ENCODE measurements around the gene LHX4.
A peak's percentile ranks its signal among the peaks of the same experiment; 100 is the strongest.

Gene LHX4

DNA sequence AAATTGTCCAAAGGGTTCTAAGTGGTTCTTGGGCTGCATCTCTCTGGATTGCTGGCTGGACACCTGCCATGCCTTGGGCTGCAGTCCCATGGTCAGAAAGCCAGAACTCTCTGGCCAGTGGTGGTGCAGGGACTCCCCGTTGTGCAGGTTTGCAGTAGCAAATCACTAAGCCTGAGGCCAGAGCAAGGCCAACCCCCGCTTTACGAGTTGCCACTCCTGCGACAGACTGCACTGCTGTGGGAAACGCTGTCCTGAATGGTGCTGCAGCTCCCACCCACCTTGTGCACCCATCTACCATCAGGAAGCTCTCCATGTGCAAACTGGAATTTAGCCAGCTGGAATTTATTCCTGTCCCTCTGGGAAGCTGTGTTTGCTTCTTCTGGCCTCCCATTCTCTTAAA is 45.7 kb downstream of the LHX4 start:
- no peak for DNase-seq

DNA sequence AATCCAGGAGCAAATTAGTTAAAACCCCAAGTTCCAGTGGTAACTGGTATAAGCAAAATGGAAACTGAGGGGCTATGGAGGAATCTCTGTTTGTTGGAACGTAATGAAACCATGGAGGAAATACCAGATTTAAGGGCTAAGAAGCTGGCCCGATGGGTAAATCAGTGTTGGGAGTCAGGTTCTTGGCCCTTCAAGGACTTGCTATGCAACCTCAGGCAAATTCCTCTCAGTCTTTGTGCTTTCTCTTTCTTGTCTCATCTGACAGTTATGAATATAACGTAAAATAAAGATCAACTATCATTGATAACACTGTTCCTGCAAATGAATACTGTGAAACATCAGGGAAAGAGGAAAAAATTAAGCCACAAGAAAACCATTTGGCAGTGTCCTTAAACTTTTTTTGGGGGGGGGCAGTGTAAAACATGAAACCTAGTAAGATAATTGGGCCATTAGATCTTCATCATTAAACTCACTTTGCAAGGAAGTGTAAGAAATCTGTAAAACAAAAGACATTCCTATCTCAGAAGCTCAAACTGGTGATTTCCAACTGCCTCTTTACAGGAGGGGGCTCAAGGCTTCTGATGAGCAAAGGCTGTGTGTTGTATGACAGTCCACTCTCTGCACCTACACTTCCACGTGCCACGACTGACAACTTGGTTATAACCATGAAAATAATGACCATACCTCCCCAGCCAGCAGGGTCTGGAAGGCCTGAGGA is 47.6 kb downstream of the LHX4 start:
- no peak for DNase-seq

DNA sequence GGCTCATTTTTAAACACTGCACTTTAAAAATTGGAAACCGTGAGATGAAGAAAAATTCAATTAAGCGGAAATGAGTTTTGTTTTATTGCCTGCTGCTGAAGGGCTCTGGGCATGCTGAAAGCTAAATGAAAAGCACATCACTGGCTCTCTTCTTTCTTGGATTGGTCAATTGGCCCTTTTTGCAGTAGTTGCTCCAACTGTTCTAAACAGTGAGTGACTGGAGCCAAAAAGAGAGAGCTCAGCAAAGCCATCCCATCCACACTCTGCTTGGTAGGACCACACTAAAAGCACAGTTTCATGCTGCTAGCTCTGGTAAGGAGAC is 48.1 kb downstream of the LHX4 start:
- DNase-seq, result no peak

DNA sequence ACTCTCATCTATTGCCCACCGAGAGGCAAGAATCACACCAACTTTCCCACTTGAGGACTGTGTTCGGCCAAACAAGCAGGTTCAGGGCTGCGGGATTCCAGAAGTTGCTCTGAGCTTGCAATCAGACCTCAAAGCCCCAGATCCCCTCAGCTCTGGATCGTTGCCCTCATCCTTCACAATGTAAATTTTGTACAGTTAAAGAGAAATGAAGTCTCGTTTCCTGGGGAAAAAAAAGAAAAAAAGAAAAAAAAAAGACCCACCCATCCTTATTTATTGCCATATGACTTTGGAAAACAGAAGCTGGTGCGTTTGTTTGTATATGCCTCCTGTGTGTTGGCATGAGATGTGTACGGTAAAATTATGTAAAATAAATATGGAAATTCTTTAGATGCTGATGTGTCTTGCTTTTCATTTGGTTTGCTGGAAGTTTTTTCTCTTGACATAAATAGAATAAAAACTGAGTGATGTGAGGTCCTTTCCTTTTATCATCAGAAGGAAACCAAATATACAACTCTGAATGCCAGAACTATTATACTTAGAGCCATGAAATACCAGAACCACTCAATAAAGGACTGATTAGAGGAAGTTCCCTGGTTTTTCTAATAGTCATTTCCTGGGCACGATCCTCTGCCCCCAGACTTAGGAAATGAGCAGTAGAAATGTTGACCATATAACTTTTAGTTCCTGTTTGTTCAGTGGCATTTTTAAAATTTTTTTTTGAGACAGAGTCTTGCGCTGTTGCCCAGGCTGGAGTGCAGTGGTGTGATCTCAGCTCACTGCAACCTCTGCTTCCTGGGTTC is 48.7 kb downstream of the LHX4 start:
- DNase-seq, result no peak

DNA sequence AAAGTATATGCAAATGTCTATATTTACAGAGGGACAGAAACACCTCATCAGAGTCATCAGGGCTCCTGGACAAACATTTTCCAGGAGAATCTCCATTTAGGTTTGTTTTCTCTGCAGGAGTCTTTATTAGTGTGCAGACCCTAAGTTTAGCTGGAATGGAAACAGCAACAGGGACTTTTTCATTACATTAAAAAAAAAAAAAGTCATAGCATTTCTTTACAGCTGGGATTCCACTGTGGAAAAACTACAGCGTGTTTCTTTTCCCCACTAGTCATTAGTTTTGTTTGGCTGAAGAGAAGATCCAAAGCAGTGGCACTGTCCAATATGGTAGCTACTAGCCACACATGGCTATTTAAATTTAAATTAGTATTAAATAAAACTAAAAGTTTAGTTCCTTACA is 49.6 kb downstream of the LHX4 start:
- DNase-seq, result no peak

DNA sequence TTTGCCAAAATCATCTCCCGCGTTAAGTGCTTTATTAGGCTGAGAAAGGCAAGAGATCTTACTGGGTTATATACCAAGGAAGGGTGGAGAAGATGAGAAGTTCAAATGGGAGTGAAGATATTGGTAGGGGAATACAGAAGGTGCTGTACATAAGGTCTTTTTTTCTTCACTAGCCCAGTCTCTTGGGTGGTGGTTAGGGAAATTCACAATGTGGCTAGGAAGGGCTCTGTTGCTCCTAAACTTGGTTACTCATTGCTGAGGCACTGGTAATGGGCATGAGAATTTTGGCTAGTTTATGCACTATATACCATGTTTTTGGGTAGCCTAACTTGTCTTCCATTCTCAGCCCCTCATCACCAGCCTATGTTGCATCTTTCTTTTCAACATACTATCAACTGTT is 50.6 kb downstream of the LHX4 start:
- DNase-seq, result no peak

DNA sequence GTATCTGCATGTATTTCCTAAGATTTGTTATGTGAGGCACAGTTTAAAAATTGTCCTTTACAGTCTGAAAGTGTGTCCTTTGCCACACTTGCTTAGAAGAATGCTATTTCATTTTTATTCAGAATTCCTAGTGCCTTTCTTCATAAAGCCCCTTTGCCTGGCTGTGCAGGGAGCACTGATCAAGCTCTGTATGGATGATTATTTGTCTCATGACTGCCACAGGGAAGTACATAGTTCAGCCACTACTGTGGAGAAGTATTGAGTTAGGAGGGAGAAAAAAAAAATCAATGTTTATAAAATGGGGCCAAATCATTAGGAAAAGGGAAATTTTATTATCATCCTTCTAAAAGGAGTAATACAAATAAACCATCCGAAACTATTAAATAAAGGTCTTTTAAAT is 51.4 kb downstream of the LHX4 start:
- no peak for DNase-seq

DNA sequence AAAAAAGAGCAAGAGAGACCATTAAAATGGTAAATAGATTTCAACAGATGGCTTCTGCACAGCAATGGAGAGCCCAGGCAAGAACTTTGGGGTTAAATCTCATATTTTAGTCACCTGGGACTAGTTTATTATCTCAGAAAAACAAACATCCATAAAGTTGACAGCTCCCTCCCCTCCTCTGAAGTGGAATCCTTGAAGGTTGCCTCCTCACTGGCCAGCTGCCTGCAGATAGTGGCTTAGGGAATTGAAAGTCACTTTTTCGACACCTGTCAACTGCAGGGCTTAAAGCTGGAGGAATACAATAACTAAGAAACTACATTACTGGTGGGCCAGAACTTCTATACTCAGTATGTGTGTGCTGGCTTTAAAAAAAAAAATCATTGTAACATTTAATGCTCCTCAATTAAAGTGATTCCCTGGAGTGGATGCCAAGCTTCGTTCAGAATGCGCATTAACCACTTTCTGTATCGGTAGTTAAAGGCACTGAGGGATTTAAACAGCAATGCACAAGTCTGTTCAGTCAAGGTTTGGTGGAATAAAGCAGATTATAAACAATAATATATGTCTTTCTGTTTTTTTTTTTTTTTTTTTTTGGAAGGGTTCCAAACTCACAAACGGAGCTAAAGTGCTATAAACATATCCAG is 52.5 kb downstream of the LHX4 start:
- no peak for DNase-seq

DNA sequence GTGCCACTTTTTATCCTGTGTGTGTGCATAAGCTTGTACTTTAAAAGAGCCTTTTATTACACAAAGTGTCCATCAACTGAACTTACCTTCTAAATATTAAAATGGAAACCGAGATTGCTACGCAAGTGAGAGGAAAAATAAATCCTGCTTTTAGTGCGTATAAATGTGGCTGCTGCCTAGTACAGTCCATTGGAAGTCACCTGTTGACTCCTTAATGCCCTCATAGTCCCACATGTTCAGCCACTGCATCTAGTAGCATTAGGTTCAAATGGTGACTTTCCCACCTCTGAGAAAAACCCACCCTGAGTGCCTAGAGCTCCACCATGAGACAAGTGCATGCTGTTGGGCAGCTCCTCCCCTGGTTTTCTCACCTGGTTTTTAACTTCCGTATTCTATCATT is 53.0 kb downstream of the LHX4 start:
- no peak for DNase-seq

DNA sequence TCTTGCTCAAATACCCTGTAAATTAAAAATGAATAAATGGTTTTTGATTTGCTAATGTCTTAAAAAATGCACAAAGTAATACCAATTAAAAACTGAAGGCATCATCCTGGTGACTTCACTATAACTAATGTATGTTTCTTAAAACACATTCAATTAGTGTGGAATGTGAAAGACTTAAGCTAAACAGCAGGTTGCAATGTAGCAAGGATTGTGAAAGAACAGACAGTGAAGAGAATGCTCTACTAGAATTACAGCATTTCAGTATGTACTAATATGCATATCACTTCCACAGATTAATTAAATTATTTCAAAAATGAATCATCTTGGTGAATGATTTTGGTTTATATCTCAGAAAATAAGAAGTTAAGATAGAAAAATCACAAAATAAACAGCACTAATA is 56.4 kb downstream of the LHX4 start:
- no peak for DNase-seq

DNA sequence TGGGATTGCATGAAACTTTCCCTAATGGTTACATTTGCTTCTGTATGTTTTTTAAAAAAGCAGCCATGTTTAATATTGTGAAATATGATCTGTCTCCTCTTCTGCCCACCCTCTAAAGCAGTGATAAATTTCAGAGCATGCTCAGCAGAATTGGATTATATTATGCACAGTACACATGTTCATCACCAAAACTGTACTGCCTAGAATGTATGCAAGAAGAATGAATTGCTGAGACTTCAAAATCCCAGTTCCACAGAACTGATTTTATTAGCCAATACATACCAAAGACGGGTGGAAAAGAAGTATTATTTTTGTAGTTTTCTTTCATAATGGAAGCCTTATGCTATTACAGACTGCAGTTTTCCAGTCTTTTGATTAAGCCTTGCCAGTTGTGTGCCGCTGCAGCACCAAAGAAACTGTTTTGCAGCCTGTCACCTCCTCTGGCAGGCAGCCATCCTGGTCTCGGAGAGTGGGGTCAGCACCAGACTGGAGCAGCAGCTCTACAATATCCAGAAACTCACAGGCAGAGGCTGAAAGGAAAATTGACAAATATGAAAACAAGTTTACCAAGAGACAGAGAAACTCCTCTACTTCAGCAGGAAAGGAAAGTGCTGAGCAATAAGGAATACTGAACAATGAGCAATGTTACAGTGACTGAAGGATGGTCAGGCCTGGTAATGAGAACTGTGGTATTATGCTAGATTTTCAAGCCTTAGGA is 58.1 kb downstream of the LHX4 start:
- DNase-seq, result no peak

DNA sequence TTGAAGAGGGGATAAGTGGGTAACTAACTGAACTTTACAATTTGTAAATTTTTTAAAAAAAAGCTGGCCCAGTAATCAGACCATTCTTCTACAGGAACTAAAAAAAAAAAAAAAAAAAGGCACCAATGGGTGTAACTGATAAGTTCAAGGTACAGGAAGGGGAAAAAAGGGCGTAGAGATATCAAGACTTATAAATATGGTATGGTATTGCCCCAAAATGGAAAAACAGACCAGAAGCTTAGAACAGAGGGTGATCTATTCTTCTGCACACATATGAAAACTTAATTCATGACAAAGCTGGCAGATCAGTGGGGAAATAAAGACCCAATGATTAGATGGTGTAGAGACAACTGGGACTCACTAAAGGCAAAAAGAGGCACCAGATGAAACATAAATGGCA is 58.9 kb downstream of the LHX4 start:
- DNase-seq, result no peak

DNA sequence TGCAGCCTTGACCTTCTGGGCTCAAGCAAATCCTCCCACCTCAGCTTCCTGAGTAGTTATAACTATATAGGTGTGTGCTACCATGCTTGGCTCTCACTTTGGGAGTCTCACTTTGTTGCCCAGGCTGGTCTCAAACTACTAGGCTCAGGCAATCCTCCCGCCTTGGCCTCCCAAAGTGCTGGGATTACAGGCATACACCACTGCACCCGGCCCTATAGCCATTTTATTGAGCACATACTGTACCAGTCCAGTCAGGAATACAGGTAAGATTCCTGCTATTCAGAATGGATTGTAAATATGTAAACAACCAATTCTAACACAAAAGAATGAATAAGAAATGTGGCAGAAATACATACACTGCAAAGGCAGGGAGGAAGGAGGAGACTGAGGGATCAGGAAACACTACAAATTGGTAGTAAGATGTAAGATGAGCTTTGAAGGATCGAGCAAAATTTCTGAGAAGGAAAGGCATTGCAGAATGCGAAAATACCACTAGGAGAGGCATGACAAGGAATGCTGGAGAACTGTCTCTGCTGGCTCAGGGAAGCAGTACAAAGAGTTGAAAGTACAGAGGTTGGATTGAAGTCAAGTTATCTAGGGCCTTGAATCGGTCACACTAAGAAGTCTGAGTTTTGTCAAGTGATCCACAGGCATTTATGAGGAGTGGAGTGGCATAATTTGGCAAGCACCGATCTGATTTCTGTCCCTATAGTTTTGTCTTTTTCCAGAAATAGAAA is 60.4 kb downstream of the LHX4 start:
- no peak for DNase-seq

DNA sequence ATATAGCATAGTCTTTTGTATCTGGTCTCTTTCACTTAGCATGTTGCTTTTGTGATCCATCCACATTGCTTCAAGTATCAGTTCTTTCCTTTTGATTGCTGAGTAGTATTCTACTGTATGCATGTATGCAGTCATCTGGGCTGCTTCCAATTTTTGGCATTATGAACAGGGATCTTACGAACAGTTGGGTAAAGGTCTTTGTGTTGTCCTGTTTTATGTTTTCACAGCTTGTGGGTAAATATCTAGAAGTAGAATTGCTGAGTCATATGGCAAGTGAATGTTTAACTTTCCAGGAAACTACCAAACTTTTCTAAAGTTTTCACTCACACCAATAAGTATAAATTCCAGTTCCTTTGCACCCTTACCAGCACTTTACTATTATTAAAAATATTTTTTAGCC is 60.9 kb downstream of the LHX4 start:
- DNase-seq, result no peak

DNA sequence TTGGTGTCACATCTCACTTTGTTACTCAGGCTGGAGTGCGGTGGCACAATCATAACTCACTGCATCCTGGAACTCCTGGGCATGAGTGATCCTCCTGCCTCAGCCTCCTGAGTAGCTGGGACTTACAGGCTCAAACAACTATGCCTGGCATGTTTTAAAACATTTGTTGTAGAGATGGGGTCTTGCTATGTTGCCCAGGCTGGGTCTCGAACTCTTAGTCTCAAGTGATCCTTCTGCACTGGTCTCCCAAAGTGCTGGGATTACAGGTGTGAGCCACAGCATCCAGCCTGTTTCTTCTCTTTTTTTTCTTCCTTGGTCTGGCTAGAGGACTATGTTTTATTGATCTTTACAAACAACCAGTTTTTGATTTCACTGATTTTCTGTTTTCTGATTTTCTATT is 64.6 kb downstream of the LHX4 start:
- DNase-seq, result no peak

DNA sequence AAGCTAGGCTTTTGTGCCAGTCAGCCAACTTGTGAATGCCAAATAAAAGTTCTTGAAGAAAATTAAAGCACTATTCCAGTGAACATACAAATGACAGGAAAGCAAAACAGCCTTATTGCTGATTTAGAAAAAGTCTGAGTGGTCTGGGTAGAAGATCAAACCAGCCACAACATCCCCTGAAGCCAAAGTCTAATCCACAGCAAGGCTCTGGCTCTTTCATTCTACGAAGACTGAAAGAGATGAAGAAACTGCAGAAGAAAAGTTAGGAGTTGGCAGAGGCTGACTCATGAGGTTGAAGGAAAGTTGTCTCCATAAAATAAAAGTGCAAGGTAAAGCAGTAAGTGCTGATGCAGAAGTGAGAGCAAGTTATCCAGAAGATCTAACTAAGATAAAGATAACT is 65.9 kb downstream of the LHX4 start:
- DNase-seq, result no peak

DNA sequence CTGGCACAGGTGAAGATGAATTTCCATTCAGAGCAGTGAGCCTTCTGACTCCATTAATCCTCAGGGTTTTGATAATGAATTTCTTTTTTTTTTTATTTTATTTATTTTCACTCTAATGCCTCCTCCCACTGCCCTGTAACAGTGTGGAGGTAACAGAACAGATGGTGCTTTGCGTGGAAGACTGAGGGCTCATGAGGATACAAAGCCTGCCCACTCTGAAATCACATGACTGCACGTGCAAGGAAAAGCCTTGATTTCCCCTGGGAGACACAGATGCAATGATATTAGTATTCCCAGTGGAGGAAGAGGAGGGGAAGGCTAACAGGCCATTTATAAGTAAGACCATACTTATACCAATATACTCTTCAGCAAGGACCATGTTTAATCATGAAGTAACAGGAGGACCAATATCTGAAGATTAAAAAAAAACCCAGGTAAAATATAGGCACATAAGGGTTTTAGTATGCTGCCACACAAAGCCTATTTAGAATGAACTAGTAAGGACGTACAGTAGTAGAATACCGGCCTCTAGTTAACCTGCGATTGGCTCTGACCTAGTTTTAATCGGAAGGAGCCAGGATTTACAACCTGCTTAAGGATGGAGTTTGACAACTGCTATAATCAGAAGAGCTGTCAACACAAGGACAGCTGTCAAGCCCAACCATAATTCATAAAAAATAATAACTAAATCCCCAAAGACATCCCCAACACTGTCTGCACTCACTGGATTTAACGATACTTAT is 69.6 kb downstream of the LHX4 start:
- peak; percentile 26 for DNase-seq

DNA sequence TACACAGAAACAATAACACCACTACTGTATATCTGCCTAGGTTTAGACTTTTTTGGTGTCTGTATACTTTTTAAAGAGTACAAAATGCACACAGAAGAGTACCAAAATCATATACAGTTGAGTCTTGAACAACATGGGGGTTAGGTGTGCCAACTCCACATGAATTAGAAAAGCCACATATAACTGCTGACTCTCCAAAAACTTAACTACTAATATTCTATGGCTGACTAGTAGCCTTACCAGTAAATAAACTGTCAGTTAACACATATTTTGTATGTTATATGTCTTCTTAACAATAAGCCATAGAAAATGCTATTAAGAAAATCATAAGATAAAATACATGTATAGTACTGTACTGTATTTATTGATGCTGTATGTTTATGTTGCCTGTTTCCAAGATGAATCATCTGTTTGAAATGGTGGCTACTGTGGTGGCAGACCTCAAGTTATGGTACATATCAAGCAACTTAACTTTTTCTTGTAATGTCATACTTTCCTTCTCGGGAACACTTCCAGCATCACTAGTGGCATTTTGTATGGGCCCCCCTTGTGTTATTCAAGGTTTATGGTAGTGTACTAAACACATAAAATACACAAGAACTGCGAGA is 71.2 kb downstream of the LHX4 start:
- no peak for DNase-seq

DNA sequence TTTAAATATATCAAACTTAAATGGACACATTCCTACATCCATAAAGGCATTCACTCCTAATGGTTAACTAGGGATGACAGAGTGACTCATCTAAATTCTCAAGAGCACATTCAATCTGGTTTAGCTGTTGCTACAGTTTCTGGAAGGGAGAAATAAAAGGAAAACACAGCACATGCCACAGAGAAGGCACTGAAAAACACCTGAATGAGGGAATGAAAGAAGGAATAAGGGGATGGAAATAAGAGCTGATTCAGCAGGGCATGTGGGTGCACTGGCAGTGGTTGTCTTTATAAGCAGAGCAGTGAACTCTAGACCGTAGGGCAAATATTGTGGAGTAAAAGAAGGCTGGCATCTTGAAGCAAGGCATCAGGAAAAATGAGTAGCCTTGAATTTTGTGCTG is 79.3 kb downstream of the LHX4 start:
- DNase-seq, result no peak

DNA sequence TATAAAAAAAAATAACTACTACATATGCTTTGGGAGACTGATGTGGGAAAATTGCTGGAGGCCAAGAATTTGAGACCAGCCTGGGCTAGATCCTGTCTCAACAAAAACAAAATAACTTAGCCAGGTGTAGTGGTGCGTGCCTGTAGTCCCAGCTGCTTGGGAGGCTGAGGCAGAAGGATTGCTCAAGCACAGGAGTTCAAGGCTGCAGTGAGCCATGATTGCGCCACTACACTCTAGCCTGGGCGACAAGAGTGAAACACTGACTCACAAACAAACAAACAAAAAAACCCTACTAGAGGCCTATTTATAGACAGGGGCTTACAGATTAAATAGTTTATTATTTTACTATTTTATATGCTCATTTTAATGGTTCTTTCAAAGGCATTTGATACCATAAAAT is 80.0 kb downstream of the LHX4 start:
- DNase-seq, result no peak

DNA sequence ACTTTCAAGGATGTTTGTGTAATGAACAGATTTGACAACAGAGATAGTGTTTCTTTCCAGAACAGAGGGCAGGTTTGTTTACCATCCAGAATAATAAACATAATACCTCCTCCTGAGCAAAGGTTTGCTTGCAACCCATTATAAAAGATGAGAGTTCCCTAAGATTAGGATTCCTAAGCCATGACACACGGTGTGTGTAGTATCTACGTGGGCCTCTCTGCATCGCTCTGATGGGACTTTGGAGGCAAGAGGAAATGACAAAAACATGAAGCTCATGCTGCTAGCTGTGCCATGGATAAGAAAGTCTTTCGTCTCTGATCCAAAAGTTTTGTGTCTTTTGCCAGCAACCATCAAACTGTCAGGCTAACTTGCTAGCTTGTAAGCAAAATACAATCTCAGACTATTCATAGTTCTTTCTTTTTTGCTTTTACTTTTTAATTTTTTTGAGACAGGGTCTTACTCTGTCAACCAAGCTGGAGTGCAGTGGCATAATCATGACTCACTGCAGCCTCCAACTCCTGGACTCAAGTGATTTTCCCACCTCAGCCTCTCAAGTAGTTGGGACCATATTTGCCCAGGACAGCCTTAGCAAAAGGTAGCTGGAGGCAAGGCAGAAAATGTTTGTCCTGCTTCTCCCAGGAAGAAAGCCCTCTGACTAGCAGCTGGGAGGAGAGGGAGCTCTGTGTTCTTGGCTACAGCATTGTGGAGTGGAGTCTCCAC is 81.1 kb downstream of the LHX4 start:
- no peak for DNase-seq

Measured in NCI-H1436 treated with DMSO at 0.1 percent for 48 hours (cell line).